ENCODE results near the gene RNF144A.
"Not testable (repeated sequence)": the region's sequence is repeated elsewhere in the genome, so short reads cannot be mapped to it uniquely, and the experiment has no call there.

The RNF144A gene

GRCh38 chr2:6927753-6928152, 10.5 kb downstream of the RNF144A start:
- no peak for DNase-seq (ENCODE audit: low read depth in 2 of 3, low spot score in 2 of 3)

GRCh38 chr2:6928452-6928851, 11.2 kb downstream of the RNF144A start:
- DNase-seq (ENCODE audit: low read depth in 2 of 3, low spot score in 2 of 3): no peak

- no peak for DNase-seq (ENCODE audit: low read depth in 2 of 3, low spot score in 2 of 3)
Measured at GRCh38 chr2:6929196-6929819, 12.1 kb downstream of the RNF144A start.

- no peak for DNase-seq (ENCODE audit: low read depth in 2 of 3, low spot score in 2 of 3)
Measured at GRCh38 chr2:6930923-6931647, 13.9 kb downstream of the RNF144A start.

GRCh38 chr2:6931753-6932152, 14.5 kb downstream of the RNF144A start:
- no peak for DNase-seq (ENCODE audit: low read depth in 2 of 3, low spot score in 2 of 3)

- no peak for DNase-seq (ENCODE audit: low read depth in 2 of 3, low spot score in 2 of 3)
Measured at GRCh38 chr2:6932206-6932605, 15.0 kb downstream of the RNF144A start.

GRCh38 chr2:6932828-6933227, 15.6 kb downstream of the RNF144A start:
- no peak for DNase-seq (ENCODE audit: low read depth in 2 of 3, low spot score in 2 of 3)

GRCh38 chr2:6933911-6934310, 16.7 kb downstream of the RNF144A start:
- DNase-seq (ENCODE audit: low read depth in 2 of 3, low spot score in 2 of 3): no peak

GRCh38 chr2:6934345-6934744, 17.1 kb downstream of the RNF144A start:
- DNase-seq (ENCODE audit: low read depth in 2 of 3, low spot score in 2 of 3): no peak

GRCh38 chr2:6934758-6935651, 17.8 kb downstream of the RNF144A start:
- DNase-seq (ENCODE audit: low read depth in 2 of 3, low spot score in 2 of 3): no peak

- DNase-seq (ENCODE audit: low read depth in 2 of 3, low spot score in 2 of 3): not testable (repeated sequence)
Measured at GRCh38 chr2:6935652-6936020, 18.4 kb downstream of the RNF144A start.

GRCh38 chr2:6937157-6937556, 19.9 kb downstream of the RNF144A start:
- no peak for DNase-seq (ENCODE audit: low read depth in 2 of 3, low spot score in 2 of 3)

- DNase-seq (ENCODE audit: low read depth in 2 of 3, low spot score in 2 of 3): no peak
Measured at GRCh38 chr2:6937582-6937981, 20.4 kb downstream of the RNF144A start.

GRCh38 chr2:6939071-6939470, 21.9 kb downstream of the RNF144A start:
- DNase-seq (ENCODE audit: low read depth in 2 of 3, low spot score in 2 of 3): no peak

GRCh38 chr2:6940820-6941219, 23.6 kb downstream of the RNF144A start:
- no peak for DNase-seq (ENCODE audit: low read depth in 2 of 3, low spot score in 2 of 3)

GRCh38 chr2:6941299-6942046, 24.3 kb downstream of the RNF144A start:
- DNase-seq (ENCODE audit: low read depth in 2 of 3, low spot score in 2 of 3): no peak

GRCh38 chr2:6942848-6943247, 25.6 kb downstream of the RNF144A start:
- no peak for DNase-seq (ENCODE audit: low read depth in 2 of 3, low spot score in 2 of 3)

- no peak for DNase-seq (ENCODE audit: low read depth in 2 of 3, low spot score in 2 of 3)
Measured at GRCh38 chr2:6943523-6943922, 26.3 kb downstream of the RNF144A start.

GRCh38 chr2:6943971-6944370, 26.8 kb downstream of the RNF144A start:
- no peak for DNase-seq (ENCODE audit: low read depth in 2 of 3, low spot score in 2 of 3)

- DNase-seq (ENCODE audit: low read depth in 2 of 3, low spot score in 2 of 3): no peak
Measured at GRCh38 chr2:6944555-6944954, 27.3 kb downstream of the RNF144A start.

- no peak for DNase-seq (ENCODE audit: low read depth in 2 of 3, low spot score in 2 of 3)
Measured at GRCh38 chr2:6945087-6945813, 28.0 kb downstream of the RNF144A start.

Measured in activated CD8-positive, alpha-beta memory T cell treated with anti-CD3 and anti-CD28 coated beads for 48 hours (primary cell).